A549 (cell line): ENCODE measurements around the gene S1PR2. TPM values are rescaled to one million over a fixed set of nuclear protein-coding genes. Genes with fewer than 3 reads are reported as not detected.

ENCODE experiments used
- ATAC-seq, 2 experiments: fragments of 200-7000 bp in 1 of 2; fragments of >200 bp in 1 of 2; cut with Nextera tagmentation in 1 of 2; cut with Tn5 transposase in 1 of 2; 3 replicates each; pipeline versions ENCODE4 v1.8.0 to v1.9.1; 2018 to 2020; ENCODE audit warnings: mild to moderate bottlenecking in 1 of 2, moderate library complexity in 1 of 2
- CTCF ChIA-PET: fragments of 300-600 bp; sonication (Branson Sonifier 250); formaldehyde crosslinking; extraction: SDS; loops from one replicate; lab custom pipeline; 2021; ENCODE audit warnings: antibody characterized with exemption, inconsistent platforms; lab: Yijun Ruan, JAX
- POLR2A ChIA-PET: fragments of 350-600 bp; formaldehyde crosslinking; extraction: SDS; loops from one replicate; lab custom pipeline; 2021; ENCODE audit warnings: antibody characterized with exemption, inconsistent platforms; lab: Yijun Ruan, JAX
- DNase-seq, 2 experiments: peaks; one replicate each; pipeline versions ENCODE4 v3.0.0 to v3.0.0-alpha.2; 2011 to 2016; ENCODE audit warnings: low read depth in 1 of 2, low spot score in 1 of 2
- FAIRE-seq: peaks from 2 replicates; lab custom pipeline; 2011; peaks lifted over from hg19 to GRCh38; lab: Jason Lieb, UNC
- H3K27ac ChIP-seq, 2 experiments: fragments of >200 bp; sonication (Bioruptor Twin); formaldehyde crosslinking; 3 replicates each; pipeline ENCODE4 v1.5.1; 2016 to 2017
- H3K4me1 ChIP-seq: fragments of >200 bp; sonication (Bioruptor Twin); formaldehyde crosslinking; 3 replicates; pipeline ENCODE4 v1.6.1; 2016
- H3K4me2 ChIP-seq: fragments of >200 bp; sonication (Bioruptor Twin); formaldehyde crosslinking; 3 replicates; pipeline ENCODE4 v1.6.1; 2016
- H3K4me3 ChIP-seq: fragments of >200 bp; sonication (Bioruptor Twin); formaldehyde crosslinking; 3 replicates; pipeline ENCODE4 v1.5.1; 2016
- H3K9me3 ChIP-seq: fragments of >200 bp; sonication (Bioruptor Twin); formaldehyde crosslinking; 3 replicates; pipeline ENCODE4 v1.6.1; 2016
- CEBPB ChIP-seq, 2 experiments: fragments of >200 bp in 1 of 2; sonication (Bioruptor Twin) in 1 of 2; formaldehyde crosslinking in 1 of 2; IDR thresholded peaks; 2 replicates each; pipeline ENCODE4 v1.6.1; 2012 to 2016
- CHD2 ChIP-seq: fragments of 150-350 bp; IDR thresholded peaks from 2 replicates; pipeline ENCODE4 v1.6.1; 2014; ENCODE audit warnings: low read length; ENCODE audit not compliant: partially characterized antibody
- EHF ChIP-seq: fragments of 250-450 bp; sonication (Bioruptor Pico); IDR thresholded peaks from 2 replicates; pipeline ENCODE4 v1.5.0; 2020; ENCODE audit warnings: mild to moderate bottlenecking
- FOSB ChIP-seq: fragments of 250-450 bp; sonication (Bioruptor Pico); IDR thresholded peaks from 2 replicates; pipeline ENCODE4 v1.5.0; 2020; ENCODE audit warnings: mild to moderate bottlenecking, moderate library complexity
- HMGXB4 ChIP-seq: fragments of 250-450 bp; sonication (Bioruptor Pico); IDR thresholded peaks from 2 replicates; pipeline ENCODE4 v1.5.0; 2021; ENCODE audit warnings: mild to moderate bottlenecking, moderate library complexity, borderline replicate concordance
- HOXB5 ChIP-seq: fragments of 250-450 bp; sonication (Bioruptor Pico); IDR thresholded peaks from 2 replicates; pipeline ENCODE4 v1.5.0; 2020; ENCODE audit warnings: mild to moderate bottlenecking, moderate library complexity
- JUN ChIP-seq, 2 experiments: fragments of >200 bp; sonication (Bioruptor Twin); formaldehyde crosslinking; IDR thresholded peaks; 2 replicates in 1 of 2; 3 replicates in 1 of 2; pipeline ENCODE4 v1.6.1; 2016 to 2017
- MAFK ChIP-seq: fragments of 450-650 bp; IDR thresholded peaks from 2 replicates; pipeline ENCODE4 v1.6.1; 2014; ENCODE audit not compliant: partially characterized antibody
- MAX ChIP-seq: IDR thresholded peaks from 2 replicates; pipeline ENCODE4 v1.6.1; 2012
- MAZ ChIP-seq: fragments of 150-350 bp; IDR thresholded peaks from 2 replicates; pipeline ENCODE4 v1.6.1; 2014; ENCODE audit warnings: antibody characterized with exemption, low read depth, low read length, borderline replicate concordance
- MYC ChIP-seq: IDR thresholded peaks from 2 replicates; pipeline ENCODE4 v1.6.1; 2012; ENCODE audit warnings: mild to moderate bottlenecking, inconsistent platforms, low read length, improper control_type of control experiment, borderline replicate concordance
- NR3C1 ChIP-seq: fragments of >200 bp; sonication (Bioruptor Twin); formaldehyde crosslinking; IDR thresholded peaks from 3 replicates; pipeline ENCODE4 v1.6.1; 2017
- RAD21 ChIP-seq, 2 experiments: fragments of >200 bp in 1 of 2; sonication (Bioruptor Twin) in 1 of 2; formaldehyde crosslinking in 1 of 2; IDR thresholded peaks in 1 of 2; conservative IDR thresholded peaks in 1 of 2; 2 replicates in 1 of 2; 3 replicates in 1 of 2; pipeline ENCODE4 v1.6.1; 2012 to 2018; ENCODE audit warnings: inconsistent platforms in 1 of 2
- RARB ChIP-seq: fragments of 250-450 bp; sonication (Bioruptor Pico); IDR thresholded peaks from 2 replicates; pipeline ENCODE4 v1.8.0; 2021; ENCODE audit warnings: mild to moderate bottlenecking, moderate library complexity
- SMC3 ChIP-seq: fragments of >200 bp; sonication (Bioruptor Twin); formaldehyde crosslinking; IDR thresholded peaks from 3 replicates; pipeline ENCODE4 v1.6.1; 2018; ENCODE audit warnings: inconsistent platforms
- TFCP2L1 ChIP-seq: fragments of 250-450 bp; sonication (Bioruptor Pico); IDR thresholded peaks from 2 replicates; pipeline ENCODE4 v1.5.0; 2021; ENCODE audit warnings: mild to moderate bottlenecking
- TP53 ChIP-seq: fragments of 250-450 bp; sonication (Bioruptor Pico); IDR thresholded peaks from 2 replicates; pipeline ENCODE4 v1.5.0; 2021; ENCODE audit warnings: mild to moderate bottlenecking, moderate library complexity
- ZFP36 ChIP-seq: fragments of 450-650 bp; IDR thresholded peaks from 2 replicates; pipeline ENCODE4 v1.6.1; 2014; ENCODE audit warnings: borderline replicate concordance; ENCODE audit not compliant: partially characterized antibody
- WGBS: methylation state at CpG from one replicate; pipeline ENCODE4 v1.1.6; 2017; ENCODE audit errors: missing lambda C conversion rate; 5-methylcytosine and 5-hydroxymethylcytosine counted together
- polyA plus RNA-seq, 4 experiments: library from polyadenylated mRNA; depleted of rRNA in 3 of 4; stranded (reverse); fragments of >200 nt; fragmentation: RNase III in 1 of 4; extraction: RNeasy Plus Mini Kit Qiagen cat#74134 plus additional on column Dnase treatment in 1 of 4; gene quantifications; 2 replicates in 3 of 4; 3 replicates in 1 of 4; pipeline ENCODE4 v1.2.3, GENCODE V29; 2011 to 2017
- TF ChIP-seq, protein P1 (sequence below): fragments of >200 bp; sonication (Bioruptor Twin); formaldehyde crosslinking; IDR thresholded peaks from 2 replicates; pipeline ENCODE4 v1.6.1; 2016
- TF ChIP-seq, protein P2 (sequence below): fragments of >200 bp; sonication (Bioruptor Twin); formaldehyde crosslinking; IDR thresholded peaks from 3 replicates; pipeline ENCODE4 v1.5.1; 2016
- TF ChIP-seq, protein P3 (sequence below): IDR thresholded peaks from 2 replicates; pipeline ENCODE4 v1.6.1; 2012; ENCODE audit warnings: low read depth, borderline replicate concordance
- TF ChIP-seq, protein P4 (sequence below): fragments of 150-350 bp; IDR thresholded peaks from 2 replicates; pipeline ENCODE4 v1.6.1; 2014; ENCODE audit warnings: low read depth, mild to moderate bottlenecking, low read length

The S1PR2 gene
- polyA plus RNA-seq, 2 of the 4 experiments (the other 2 are of a cell fraction) = 0.72 to 0.87 TPM

DNA sequence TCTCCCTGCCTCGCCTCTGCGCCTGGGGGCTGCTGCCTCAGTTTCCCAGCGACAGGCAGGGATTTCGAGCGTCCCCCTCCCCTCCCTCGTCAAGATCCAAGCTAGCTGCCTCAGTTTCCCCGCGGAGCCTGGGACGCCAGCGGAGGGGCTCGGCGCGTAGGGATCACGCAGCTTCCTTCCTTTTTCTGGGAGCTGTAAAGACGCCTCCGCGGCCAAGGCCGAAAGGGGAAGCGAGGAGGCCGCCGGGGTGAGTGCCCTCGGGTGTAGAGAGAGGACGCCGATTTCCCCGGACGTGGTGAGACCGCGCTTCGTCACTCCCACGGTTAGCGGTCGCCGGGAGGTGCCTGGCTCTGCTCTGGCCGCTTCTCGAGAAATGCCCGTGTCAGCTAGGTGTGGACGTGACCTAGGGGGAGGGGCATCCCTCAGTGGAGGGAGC lies 39.1 kb upstream of the S1PR2 start:
- Histone ChIP-seq H3K9me3 (no peaks in the 10 kb centered on the region), H3K4me2 (peak overlapping the region; percentile 69), H3K27ac (peak overlapping the region in 1 of 2 experiments; percentile 78; a peak in 1 of 6 replicates), H3K4me3 (peak overlapping the region; percentile 9; the same call in 1 of the 3 replicates), H3K4me1 (peaks cover 16% of the 10 kb centered on the region)
- FAIRE-seq (no peak), ATAC-seq (no peak), DNase-seq (no peak)
- ChIA-PET POLR2A (interaction anchor here (1.6 to 2.3 kb wide), 2 partner anchors 19 to 119 kb away, joined by 7 to 10 read pairs; partner anchors contain the start of gene ICAM5), CTCF (interaction anchor here (0.8 to 6.7 kb wide), 14 partner anchors 11 to 310 kb away, joined by 3 to 104 read pairs (median 9); partner anchors contain the start of genes ICAM5, RAVER1 and TYK2)
- no peak for TF ChIP-seq FOSB
- TF ChIP-seq, protein P1, sequence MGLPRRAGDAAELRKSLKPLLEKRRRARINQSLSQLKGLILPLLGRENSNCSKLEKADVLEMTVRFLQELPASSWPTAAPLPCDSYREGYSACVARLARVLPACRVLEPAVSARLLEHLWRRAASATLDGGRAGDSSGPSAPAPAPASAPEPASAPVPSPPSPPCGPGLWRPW = no peak
- TF ChIP-seq MAZ = no peak
- no peak for TF ChIP-seq EHF (CRISPR knock-in tag)
- no peak for TF ChIP-seq HMGXB4 (CRISPR knock-in tag)
- no peak for TF ChIP-seq RARB (CRISPR knock-in tag)
- WGBS = 70% methylated on average over 18 of the region's 37 CpGs

DNA sequence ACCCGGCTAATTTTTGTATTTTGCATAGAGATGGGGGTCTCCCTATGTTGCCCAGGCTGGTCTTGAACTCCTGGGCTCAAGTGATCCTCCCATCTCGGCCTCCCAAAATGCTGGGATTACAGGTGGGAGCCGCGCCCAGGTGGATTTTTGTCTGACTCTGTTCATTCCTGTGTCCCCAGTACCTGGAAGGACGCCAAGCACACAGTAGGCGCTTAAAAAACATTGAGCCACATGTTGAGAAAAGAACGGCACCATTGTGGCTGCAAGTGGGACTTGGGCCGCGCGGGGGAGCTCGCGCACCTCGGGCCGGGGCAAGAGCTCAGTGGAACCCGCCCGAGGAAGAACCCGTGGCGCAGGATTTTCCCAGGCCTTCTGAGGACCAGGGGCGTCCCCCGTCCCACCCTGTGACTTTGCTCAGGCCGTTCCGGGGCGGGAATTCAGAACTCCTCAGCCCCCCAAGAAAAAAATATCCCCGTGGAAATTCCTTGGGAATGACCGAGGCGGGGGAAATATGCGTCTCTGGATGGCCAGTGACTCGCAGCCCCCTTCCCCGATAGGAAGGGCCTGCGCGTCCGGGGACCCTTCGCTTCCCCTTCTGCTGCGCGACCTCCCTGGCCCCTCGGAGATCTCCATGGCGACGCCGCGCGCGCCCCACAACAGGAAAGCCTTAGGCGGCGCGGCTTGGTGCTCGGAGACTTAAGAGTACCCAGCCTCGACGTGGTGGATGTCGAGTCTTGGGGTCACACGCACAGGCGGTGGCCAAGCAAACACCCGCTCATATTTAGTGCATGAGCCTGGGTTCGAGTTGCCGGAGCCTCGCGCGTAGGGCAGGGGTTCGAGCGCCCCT lies 38.4 kb upstream of the S1PR2 start:
- DNase-seq (peak in 1 of 2 experiments; percentile 63), ATAC-seq (peak; percentile 86 to 92), FAIRE-seq (no peak)
- WGBS = 32% methylated on average over 44 of the region's 59 CpGs
- POLR2A ChIA-PET = interaction anchor here (0.6 to 2.3 kb wide), 4 partner anchors 9 to 123 kb away, joined by 3 to 10 read pairs (median 4); partner anchors contain the start of gene RAVER1
- TF ChIP-seq, protein P1 = no peak
- peak; percentile 88 for TF ChIP-seq SMC3
- no peak for TF ChIP-seq ZFP36
- TF ChIP-seq, protein P2, sequence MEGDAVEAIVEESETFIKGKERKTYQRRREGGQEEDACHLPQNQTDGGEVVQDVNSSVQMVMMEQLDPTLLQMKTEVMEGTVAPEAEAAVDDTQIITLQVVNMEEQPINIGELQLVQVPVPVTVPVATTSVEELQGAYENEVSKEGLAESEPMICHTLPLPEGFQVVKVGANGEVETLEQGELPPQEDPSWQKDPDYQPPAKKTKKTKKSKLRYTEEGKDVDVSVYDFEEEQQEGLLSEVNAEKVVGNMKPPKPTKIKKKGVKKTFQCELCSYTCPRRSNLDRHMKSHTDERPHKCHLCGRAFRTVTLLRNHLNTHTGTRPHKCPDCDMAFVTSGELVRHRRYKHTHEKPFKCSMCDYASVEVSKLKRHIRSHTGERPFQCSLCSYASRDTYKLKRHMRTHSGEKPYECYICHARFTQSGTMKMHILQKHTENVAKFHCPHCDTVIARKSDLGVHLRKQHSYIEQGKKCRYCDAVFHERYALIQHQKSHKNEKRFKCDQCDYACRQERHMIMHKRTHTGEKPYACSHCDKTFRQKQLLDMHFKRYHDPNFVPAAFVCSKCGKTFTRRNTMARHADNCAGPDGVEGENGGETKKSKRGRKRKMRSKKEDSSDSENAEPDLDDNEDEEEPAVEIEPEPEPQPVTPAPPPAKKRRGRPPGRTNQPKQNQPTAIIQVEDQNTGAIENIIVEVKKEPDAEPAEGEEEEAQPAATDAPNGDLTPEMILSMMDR = peak; percentile 79
- no peak for TF ChIP-seq HOXB5 (CRISPR knock-in tag)
- no peak for TF ChIP-seq TFCP2L1 (CRISPR knock-in tag)
- TF ChIP-seq, protein P3, sequence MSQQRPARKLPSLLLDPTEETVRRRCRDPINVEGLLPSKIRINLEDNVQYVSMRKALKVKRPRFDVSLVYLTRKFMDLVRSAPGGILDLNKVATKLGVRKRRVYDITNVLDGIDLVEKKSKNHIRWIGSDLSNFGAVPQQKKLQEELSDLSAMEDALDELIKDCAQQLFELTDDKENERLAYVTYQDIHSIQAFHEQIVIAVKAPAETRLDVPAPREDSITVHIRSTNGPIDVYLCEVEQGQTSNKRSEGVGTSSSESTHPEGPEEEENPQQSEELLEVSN = no peak
- TF ChIP-seq MAX = no peak
- no peak for TF ChIP-seq JUN (IDR thresholded peaks at IDR 0.05)
- TF ChIP-seq MAFK = no peak
- TF ChIP-seq NR3C1 = no peak
- no peak for TF ChIP-seq MYC
- TF ChIP-seq RAD21 (conservative IDR thresholded peaks at IDR 0.05 in 1 of 2, IDR thresholded peaks at IDR 0.05 in 1 of 2) = peak; percentile 89 to 90
- TF ChIP-seq TP53 (CRISPR knock-in tag) = no peak
- no peak for TF ChIP-seq CHD2
- TF ChIP-seq CEBPB (IDR thresholded peaks at IDR 0.05) = no peak
- no peak for TF ChIP-seq FOSB
- TF ChIP-seq, protein P4, sequence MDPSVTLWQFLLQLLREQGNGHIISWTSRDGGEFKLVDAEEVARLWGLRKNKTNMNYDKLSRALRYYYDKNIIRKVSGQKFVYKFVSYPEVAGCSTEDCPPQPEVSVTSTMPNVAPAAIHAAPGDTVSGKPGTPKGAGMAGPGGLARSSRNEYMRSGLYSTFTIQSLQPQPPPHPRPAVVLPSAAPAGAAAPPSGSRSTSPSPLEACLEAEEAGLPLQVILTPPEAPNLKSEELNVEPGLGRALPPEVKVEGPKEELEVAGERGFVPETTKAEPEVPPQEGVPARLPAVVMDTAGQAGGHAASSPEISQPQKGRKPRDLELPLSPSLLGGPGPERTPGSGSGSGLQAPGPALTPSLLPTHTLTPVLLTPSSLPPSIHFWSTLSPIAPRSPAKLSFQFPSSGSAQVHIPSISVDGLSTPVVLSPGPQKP = no peak
- no peak for TF ChIP-seq MAZ
- TF ChIP-seq, all 56 proteins: peak for 3
- Histone ChIP-seq H3K27ac (peak overlapping the region; percentile 6 to 78; a peak in 4 of 6 replicates), H3K4me1 (peaks cover 16% of the 10 kb centered on the region), H3K4me3 (peak overlapping the region; percentile 17; the same call in 1 of the 3 replicates), H3K9me3 (no peaks in the 10 kb centered on the region), H3K4me2 (peak overlapping the region; percentile 69)
- CTCF ChIA-PET = interaction anchor here (0.6 to 6.7 kb wide), 35 partner anchors 9 to 311 kb away, joined by 3 to 104 read pairs (median 4); partner anchors contain the start of genes CDC37, ICAM5, RAVER1 and TYK2
